Head of caudate nucleus (tissue), 42 donors: ENCODE measurements around the gene LRCH4.

Experiments used
- DNase-seq, 42 donors: peaks; one replicate each; pipeline versions ENCODE4 v3.0.0 to v3.0.0-alpha.2; 2020 to 2021; ENCODE audit warnings: mixed read lengths in 7 of 42
- intact Hi-C: fragments of 100-400 bp; cut with DNase I; formaldehyde crosslinking; loops from one replicate; pipeline ENCODE4 v1.15.0; 2022

The LRCH4 gene

GRCh38 chr7:100585511-100586265 lies at the start of gene LRCH4:
Gene LRCH4, minus strand, starts transcription at chr7:100586129. Its CDS starts 29 bp downstream, at chr7:100586100.
- intact Hi-C loops, result loop anchor here (2.0 kb wide), 1 partner anchor 87 kb away; the partner anchor contains the start of gene GNB2
- DNase-seq, result peak in 14 of 42 donors; percentile 28 to 60 (median 46)

DNA sequence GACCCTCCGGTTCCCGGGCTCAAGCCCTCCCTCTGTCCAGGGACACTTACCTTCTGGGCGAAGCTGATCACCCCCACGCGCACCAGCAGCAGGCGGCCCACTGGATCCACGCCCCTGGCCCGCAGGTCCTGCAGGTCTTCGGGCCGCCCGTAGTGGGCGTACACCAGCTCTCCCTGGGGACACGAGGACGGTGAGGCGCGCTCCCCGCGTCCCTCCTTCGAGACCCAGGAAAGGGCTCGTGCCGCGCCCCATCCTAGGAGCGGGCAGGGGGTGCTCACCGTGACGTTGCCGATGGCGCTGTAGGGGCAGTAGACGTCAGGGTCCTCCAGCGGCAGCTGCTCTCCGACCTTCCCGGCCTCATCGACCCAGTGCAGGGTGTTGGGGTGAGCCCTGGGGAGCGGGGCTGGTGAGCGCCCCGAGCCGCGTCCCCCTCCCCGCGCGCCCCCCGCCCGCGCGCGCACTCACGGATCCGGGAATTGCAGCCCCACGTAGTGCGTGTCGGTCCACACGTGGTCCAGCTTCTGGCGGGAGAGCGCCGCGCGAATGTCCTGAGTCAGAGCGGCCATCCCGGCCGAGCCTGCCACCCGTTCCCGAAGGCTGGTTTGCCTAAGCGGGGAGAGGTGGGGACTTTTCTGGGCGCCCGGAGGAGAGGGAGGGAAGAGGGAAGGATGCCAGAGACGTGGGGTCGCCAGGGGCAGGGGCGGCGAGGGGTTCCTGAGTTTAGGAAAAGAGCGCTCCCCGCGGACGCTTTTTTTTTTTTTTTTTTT lies 47.2 kb upstream of the LRCH4 start:
- DNase-seq, result peak in 27 of 42 donors; percentile 18 to 61 (median 39)
- intact Hi-C loops, result no loop called here

DNA sequence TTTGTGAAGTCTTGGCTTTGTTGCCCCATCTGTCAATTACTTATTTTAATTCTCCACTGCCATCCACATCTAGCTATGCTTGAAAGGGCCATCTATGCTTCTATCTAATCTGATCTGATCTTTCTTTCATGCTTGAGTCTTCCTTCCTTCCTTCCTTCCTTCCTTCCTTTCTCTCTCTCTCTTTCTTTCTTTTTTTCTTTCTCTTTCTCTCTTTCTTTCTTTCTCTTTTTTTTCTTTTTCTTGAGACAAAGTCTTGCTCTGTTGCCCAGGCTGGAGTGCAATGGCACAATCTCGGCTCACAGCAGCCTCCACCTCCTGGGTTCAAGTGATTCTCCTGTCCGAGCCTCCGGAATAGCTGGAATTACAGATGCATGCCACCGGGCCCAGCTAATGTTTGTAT lies 44.1 kb upstream of the LRCH4 start:
- no peak for DNase-seq
- intact Hi-C loops, result no loop called here

DNA sequence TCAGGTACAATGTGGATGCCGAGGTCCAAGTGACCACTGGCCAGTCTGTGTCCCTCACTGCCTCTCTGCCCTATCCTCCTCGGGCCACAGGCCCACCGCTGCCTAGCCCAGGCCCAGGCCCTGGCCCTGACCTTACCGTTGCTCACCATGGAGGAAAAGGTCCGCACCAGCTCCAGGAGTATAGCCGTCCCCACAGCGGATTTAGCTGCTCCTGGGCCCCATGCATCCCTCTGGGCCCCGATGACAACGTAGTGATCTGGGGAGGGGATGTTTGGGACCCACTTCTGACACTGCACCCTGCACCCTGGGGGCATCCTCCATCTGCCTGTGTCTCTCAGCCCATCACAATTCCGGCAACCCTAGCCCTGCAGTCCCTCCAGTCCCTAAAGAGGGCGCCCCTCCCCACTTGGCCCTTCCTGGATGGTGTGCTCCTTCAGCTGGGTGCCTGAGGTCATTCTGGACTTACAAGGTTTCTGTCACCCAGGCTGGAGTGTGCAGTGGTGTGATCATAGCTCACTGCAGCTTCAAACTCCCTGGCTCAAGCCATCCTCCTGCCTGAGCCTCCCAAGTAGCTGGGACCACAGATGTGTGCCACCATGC lies 43.3 kb upstream of the LRCH4 start:
- DNase-seq, result peak in 1 of 42 donors; percentile 33
- intact Hi-C loops, result no loop called here

GRCh38 chr7:100627238-100627549 lies 41.3 kb upstream of the LRCH4 start:
- intact Hi-C loops, result no loop called here
- DNase-seq, result no peak

DNA sequence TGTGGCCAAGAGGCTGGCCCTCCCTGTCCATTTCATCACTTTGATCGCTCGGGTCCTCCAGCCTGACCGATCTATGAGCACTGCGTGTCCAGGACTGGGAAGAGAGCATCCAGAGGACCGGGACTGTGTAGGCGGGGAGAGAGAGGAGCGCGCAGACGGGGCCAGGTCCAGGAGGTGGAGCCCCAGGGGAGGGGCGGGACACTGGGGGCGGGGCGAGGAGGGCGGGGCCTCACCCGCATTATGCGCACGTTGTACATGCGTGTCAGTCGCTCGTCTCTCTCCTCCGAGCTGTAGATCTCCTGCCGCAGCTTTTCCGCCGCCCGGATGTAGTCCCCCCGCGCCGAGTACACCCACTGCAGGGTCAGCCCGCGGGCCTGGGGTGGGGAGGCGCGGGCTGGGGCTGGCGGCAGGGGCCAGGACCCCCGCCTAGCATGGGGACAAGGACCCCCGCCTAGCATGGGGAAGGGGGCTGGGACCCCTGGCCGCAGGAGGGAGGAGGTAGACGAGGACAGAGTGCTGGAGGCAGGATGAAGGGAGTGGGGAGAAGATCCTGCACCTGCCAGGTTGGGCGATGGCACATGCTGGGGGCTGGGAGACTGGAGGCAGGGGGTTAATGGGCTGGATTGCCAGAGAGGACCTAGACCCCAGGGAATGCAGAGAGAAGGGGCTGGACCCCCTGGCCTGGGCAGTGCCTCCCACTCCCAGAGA lies 40.8 kb upstream of the LRCH4 start:
- peak; percentile 55 to 93 (median 80) for DNase-seq
- intact Hi-C loops, result no loop called here

- DNase-seq, result no peak
- intact Hi-C loops, result no loop called here
Measured at GRCh38 chr7:100626055-100626454, 40.1 kb upstream of the LRCH4 start.

- intact Hi-C loops, result no loop called here
- no peak for DNase-seq
Measured at GRCh38 chr7:100623951-100624824, 38.3 kb upstream of the LRCH4 start.

GRCh38 chr7:100621554-100621953 lies 35.6 kb upstream of the LRCH4 start:
- no peak for DNase-seq
- intact Hi-C loops, result no loop called here

DNA sequence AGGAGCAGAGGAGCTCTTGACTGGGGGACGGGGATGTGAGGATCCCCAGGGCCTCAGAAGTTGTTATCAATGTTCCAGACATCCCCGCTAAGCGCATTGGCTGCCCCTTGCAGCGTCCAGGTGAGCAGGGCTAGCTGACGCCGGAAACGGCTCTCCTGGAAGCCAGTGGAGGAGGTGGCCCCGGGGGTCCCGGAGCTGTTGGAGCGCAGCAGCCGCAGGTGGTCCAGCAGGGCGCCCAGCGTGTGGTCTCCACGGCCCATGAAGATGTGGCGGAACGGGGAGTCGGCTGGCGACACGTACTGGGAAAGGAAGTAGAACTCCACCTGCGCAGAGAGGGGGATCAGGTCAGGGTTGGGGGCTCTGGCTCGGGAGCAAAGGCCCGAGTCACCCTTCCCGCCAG lies 34.9 kb upstream of the LRCH4 start:
- DNase-seq, result no peak
- intact Hi-C loops, result no loop called here

- no peak for DNase-seq
- intact Hi-C loops, result no loop called here
Measured at GRCh38 chr7:100620239-100620638, 34.3 kb upstream of the LRCH4 start.

GRCh38 chr7:100614308-100614861 lies 28.5 kb upstream of the LRCH4 start:
- intact Hi-C loops, result no loop called here
- DNase-seq, result no peak

- intact Hi-C loops, result no loop called here
- DNase-seq, result no peak
Measured at GRCh38 chr7:100613412-100614175, 27.7 kb upstream of the LRCH4 start.

GRCh38 chr7:100612730-100613390 lies 26.9 kb upstream of the LRCH4 start:
- DNase-seq, result peak in 2 of 42 donors; percentile 17 to 21
- intact Hi-C loops, result no loop called here

DNA sequence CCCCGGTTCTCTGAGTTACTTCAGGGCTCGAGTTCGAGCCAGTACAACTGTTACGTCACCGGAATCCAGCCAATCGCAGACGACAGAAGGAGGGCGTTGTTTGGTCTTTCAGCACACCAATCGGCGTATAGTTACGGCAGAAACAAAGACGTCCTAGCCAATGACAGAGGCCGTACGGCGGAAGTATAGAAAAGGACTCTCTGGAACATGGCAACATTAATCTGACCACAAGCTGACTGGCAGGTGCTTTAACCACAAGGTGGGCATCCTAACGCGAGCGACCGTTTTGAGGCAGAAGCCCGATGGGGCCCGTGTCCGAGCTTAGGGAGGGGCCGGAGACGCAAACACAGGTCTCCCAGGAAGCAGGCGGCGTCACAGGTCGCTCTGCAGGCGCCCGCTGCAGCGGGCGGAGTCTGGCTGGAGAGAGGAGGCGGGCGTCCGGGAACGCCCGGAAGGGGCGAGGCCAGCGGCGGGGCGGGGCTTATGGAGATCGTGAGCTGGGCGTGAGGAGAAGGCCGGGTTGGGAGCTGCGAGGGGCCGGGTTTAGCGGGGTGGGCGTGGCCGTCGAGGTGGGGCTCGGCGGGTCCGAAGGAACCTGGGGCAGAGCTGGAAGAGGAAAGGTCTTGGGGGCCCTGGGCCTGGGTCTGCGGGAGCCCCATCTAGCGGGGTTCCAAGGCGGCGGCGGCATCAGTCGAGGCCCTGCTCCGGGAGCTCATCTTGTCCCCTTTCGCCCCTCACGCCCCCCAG lies 26.2 kb upstream of the LRCH4 start, which contains the start of gene MOSPD3:
Gene MOSPD3 (plus strand): TSS at position 558 of the 747 bp plus-strand sequence. CDS start 252 bp downstream, outside the sequence.
- intact Hi-C loops, result no loop called here
- peak; percentile 98 to 100 (median 99) for DNase-seq

- intact Hi-C loops, result no loop called here
- no peak for DNase-seq
Measured at GRCh38 chr7:100609958-100610357, 24.0 kb upstream of the LRCH4 start.
